ENCODE measurements around the gene C2CD5.

Gene C2CD5

DNA sequence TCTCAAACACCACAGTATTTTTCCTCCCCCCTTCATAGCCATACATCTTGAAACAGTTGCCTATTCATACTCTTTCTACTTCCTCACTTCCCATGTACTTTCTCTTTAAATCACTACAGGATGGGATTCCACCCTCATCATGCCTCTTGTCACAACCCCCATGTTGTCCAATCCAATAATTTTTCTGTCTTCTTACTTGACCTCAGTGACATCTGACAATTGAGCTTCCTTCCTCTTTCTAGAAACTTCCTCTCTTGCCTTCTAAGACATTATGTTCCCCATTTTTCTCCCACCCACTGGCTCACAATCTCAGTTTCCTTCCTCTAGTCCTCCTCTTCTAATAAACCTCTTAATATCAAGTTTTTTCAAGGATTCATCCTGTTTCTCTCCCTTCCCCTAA lies 5.3 kb downstream of the C2CD5 start:
- H3K4me2 ChIP-seq (ENCODE audit: low read depth, low read length, poor library complexity, severe bottlenecking) = no peak overlapping the region
- no peaks in the 10 kb centered on the region for H3K9me3 ChIP-seq (ENCODE audit: insufficient read depth, low read length)
- H3K9me2 ChIP-seq (replicated peaks; ENCODE audit: insufficient read depth, low read length) = no peaks in the 10 kb centered on the region
- H3K27me3 ChIP-seq (ENCODE audit: low read length) = no peaks in the 10 kb centered on the region
- TF ChIP-seq, protein P1, sequence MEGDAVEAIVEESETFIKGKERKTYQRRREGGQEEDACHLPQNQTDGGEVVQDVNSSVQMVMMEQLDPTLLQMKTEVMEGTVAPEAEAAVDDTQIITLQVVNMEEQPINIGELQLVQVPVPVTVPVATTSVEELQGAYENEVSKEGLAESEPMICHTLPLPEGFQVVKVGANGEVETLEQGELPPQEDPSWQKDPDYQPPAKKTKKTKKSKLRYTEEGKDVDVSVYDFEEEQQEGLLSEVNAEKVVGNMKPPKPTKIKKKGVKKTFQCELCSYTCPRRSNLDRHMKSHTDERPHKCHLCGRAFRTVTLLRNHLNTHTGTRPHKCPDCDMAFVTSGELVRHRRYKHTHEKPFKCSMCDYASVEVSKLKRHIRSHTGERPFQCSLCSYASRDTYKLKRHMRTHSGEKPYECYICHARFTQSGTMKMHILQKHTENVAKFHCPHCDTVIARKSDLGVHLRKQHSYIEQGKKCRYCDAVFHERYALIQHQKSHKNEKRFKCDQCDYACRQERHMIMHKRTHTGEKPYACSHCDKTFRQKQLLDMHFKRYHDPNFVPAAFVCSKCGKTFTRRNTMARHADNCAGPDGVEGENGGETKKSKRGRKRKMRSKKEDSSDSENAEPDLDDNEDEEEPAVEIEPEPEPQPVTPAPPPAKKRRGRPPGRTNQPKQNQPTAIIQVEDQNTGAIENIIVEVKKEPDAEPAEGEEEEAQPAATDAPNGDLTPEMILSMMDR (IDR thresholded peaks at IDR 0.05; ENCODE audit: insufficient read depth, low read length, poor library complexity, severe bottlenecking) = no peak
- TF ChIP-seq EZH2phosphoT487 (conservative IDR thresholded peaks at IDR 0.05; ENCODE audit: low read length) = no peak
- H3K4me3 ChIP-seq (ENCODE audit: insufficient read depth, low read length, poor library complexity, severe bottlenecking) = no peak overlapping the region
- H3K36me3 ChIP-seq (ENCODE audit: low read length) = peaks cover 4% of the 10 kb centered on the region; the same call in 1 of the 2 replicates
- H3K79me2 ChIP-seq (ENCODE audit: insufficient read depth, low read length) = peaks cover 28% of the 10 kb centered on the region; the same call in 1 of the 2 replicates
- no peak overlapping the region for H3K9ac ChIP-seq (ENCODE audit: low read length)
- H2AFZ ChIP-seq (ENCODE audit: low read depth, low read length, severe bottlenecking) = no peak overlapping the region
- H4K20me1 ChIP-seq (ENCODE audit: low read depth, low read length) = peaks cover 5% of the 10 kb centered on the region; the same call in 1 of the 2 replicates
- H3F3A ChIP-seq (ENCODE audit: insufficient read depth) = 0 out of 2 replicates have a peak, but pooled peaks cover 6% of the 10 kb centered on the region
- H3K27ac ChIP-seq (ENCODE audit: low read depth, low read length) = no peak overlapping the region

DNA sequence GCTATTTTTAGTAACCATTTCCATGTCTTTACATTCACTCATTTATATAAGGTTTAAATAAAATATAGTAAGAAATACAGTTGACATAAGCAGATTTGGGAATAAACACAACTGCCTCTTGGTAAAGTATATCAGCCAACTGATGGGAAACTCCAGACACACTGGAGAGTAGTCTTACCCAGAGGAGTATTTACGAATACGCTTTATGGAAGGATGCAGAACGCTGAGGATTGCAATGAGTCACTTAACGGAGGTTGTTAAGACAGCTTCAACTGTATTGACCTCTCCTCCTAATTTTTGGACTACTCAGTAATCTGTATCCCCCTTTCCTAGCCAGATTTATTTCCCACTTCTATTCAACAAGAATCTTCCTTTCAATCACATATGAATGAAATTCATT lies 6.0 kb downstream of the C2CD5 start:
- Histone ChIP-seq H3K9me2 (replicated peaks; ENCODE audit: insufficient read depth, low read length) (no peaks in the 10 kb centered on the region), H3K9me3 (ENCODE audit: insufficient read depth, low read length) (no peaks in the 10 kb centered on the region), H3K79me2 (ENCODE audit: insufficient read depth, low read length) (peaks cover 27% of the 10 kb centered on the region; the same call in 1 of the 2 replicates), H4K20me1 (ENCODE audit: low read depth, low read length) (peaks cover 5% of the 10 kb centered on the region; the same call in 1 of the 2 replicates), H2AFZ (ENCODE audit: low read depth, low read length, severe bottlenecking) (no peak overlapping the region), H3K27me3 (ENCODE audit: low read length) (no peaks in the 10 kb centered on the region), H3K4me3 (ENCODE audit: insufficient read depth, low read length, poor library complexity, severe bottlenecking) (no peak overlapping the region), H3K9ac (ENCODE audit: low read length) (no peak overlapping the region), H3K27ac (ENCODE audit: low read depth, low read length) (no peak overlapping the region), H3K4me2 (ENCODE audit: low read depth, low read length, poor library complexity, severe bottlenecking) (no peak overlapping the region), H3F3A (ENCODE audit: insufficient read depth) (0 out of 2 replicates have a peak, but pooled peaks cover 6% of the 10 kb centered on the region), H3K36me3 (ENCODE audit: low read length) (peaks cover 4% of the 10 kb centered on the region; the same call in 1 of the 2 replicates)
- no peak for TF ChIP-seq EZH2phosphoT487 (conservative IDR thresholded peaks at IDR 0.05; ENCODE audit: low read length)

DNA sequence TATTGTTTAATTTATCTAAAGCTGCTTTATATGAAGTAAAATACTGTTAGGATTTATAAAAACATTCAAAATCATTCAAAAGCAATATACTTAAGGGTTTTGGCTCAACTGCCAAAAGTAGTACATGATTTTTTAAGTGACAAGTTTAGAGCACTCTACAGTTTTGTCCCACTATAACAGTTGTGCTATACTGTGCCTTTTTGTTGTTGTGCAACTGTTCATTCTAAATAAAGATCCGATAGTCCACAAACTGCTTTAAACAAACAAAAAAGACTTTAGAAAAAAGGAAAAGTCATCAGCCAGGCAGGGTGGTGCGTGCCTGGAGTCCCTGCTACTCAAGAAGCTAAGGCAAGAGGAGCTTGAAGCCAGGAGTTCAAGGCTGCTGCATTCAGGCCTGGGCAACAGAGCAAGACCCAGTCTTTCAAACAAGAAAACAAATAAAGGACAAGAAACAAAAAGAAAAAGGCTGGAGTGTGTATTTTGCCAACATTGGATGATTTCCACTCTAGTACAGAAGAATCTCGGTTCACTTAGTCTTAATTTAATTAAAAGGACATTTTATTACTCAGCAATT lies 7.3 kb downstream of the C2CD5 start:
- H3F3A ChIP-seq (ENCODE audit: insufficient read depth) = no peaks in the 10 kb centered on the region
- no peak overlapping the region for H3K27ac ChIP-seq (ENCODE audit: low read depth, low read length)
- no peaks in the 10 kb centered on the region for H3K9me2 ChIP-seq (replicated peaks; ENCODE audit: insufficient read depth, low read length)
- no peaks in the 10 kb centered on the region for H3K9me3 ChIP-seq (ENCODE audit: insufficient read depth, low read length)
- no peaks in the 10 kb centered on the region for H3K27me3 ChIP-seq (ENCODE audit: low read length)
- no peak overlapping the region for H3K9ac ChIP-seq (ENCODE audit: low read length)
- no peak overlapping the region for H3K4me3 ChIP-seq (ENCODE audit: insufficient read depth, low read length, poor library complexity, severe bottlenecking)
- peaks cover 5% of the 10 kb centered on the region; the same call in 1 of the 2 replicates for H4K20me1 ChIP-seq (ENCODE audit: low read depth, low read length)
- H3K4me2 ChIP-seq (ENCODE audit: low read depth, low read length, poor library complexity, severe bottlenecking) = no peak overlapping the region
- peaks cover 11% of the 10 kb centered on the region; the same call in 1 of the 2 replicates for H3K36me3 ChIP-seq (ENCODE audit: low read length)
- TF ChIP-seq EZH2phosphoT487 (conservative IDR thresholded peaks at IDR 0.05; ENCODE audit: low read length) = no peak
- TF ChIP-seq, protein P1 (IDR thresholded peaks at IDR 0.05; ENCODE audit: insufficient read depth, low read length, poor library complexity, severe bottlenecking) = no peak
- H2AFZ ChIP-seq (ENCODE audit: low read depth, low read length, severe bottlenecking) = no peak overlapping the region
- peaks cover 16% of the 10 kb centered on the region; the same call in 1 of the 2 replicates for H3K79me2 ChIP-seq (ENCODE audit: insufficient read depth, low read length)

DNA sequence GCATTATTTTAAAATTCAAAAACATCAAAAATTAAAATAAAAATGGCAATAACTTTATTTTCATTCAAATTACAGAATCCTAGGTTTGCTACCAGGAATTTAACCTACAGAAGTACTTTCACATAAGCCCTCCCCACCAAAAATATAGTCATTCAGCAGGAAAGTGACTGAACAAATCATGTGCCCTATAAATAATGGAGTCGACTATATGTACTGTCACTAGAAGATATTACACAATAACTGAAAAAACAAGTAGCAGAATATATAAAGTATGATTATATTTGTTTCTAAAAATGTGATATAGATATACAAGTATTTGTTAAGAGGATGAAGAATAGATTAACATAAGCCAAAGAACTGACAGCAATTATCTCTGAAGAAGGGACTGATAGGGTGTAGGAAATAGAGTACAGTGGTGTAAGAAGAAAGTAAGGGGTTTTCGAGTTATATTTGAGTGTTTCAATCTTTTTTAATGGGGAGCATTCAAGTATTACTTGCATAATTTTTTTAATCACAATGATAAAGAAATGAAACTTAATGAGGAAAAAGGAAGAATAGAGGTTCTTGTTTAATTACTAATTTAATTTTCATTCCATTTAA lies 7.9 kb downstream of the C2CD5 start:
- Histone ChIP-seq H4K20me1 (ENCODE audit: low read depth, low read length) (peaks cover 5% of the 10 kb centered on the region; the same call in 1 of the 2 replicates), H2AFZ (ENCODE audit: low read depth, low read length, severe bottlenecking) (no peak overlapping the region), H3K4me2 (ENCODE audit: low read depth, low read length, poor library complexity, severe bottlenecking) (no peak overlapping the region), H3K79me2 (ENCODE audit: insufficient read depth, low read length) (peaks cover 10% of the 10 kb centered on the region; the same call in 1 of the 2 replicates), H3K27ac (ENCODE audit: low read depth, low read length) (no peak overlapping the region), H3K27me3 (ENCODE audit: low read length) (no peaks in the 10 kb centered on the region), H3K4me3 (ENCODE audit: insufficient read depth, low read length, poor library complexity, severe bottlenecking) (no peak overlapping the region), H3K9me2 (replicated peaks; ENCODE audit: insufficient read depth, low read length) (no peaks in the 10 kb centered on the region), H3K9ac (ENCODE audit: low read length) (no peak overlapping the region), H3K36me3 (ENCODE audit: low read length) (peaks cover 16% of the 10 kb centered on the region), H3F3A (ENCODE audit: insufficient read depth) (no peaks in the 10 kb centered on the region), H3K9me3 (ENCODE audit: insufficient read depth, low read length) (peaks cover 3% of the 10 kb centered on the region; the same call in 1 of the 2 replicates)
- no peak for TF ChIP-seq EZH2phosphoT487 (conservative IDR thresholded peaks at IDR 0.05; ENCODE audit: low read length)

Data from SU-DHL-6 (cell line).